ENCODE measurements around the gene ILKAP.

GRCh38 chr2:238128061-238128440 lies 75.4 kb downstream of the ILKAP start:
- TF ChIP-seq CTCF (IDR thresholded peaks at IDR 0.05; ENCODE audit: poor library complexity) (no peak), EZH2 (IDR thresholded peaks at IDR 0.05; ENCODE audit: borderline replicate concordance) (no peak)
